ENCODE data around the gene HIVEP3. TPM values are rescaled to one million over a fixed set of nuclear protein-coding genes. Genes with fewer than 3 reads are reported as not detected.

The HIVEP3 gene
- total and polyA plus RNA-seq, 4 donors: 7.0 to 14.7 (median 8.8) TPM

GRCh38 chr1:41675401-41675800 is 243.3 kb downstream of the HIVEP3 start:
- Histone ChIP-seq H3K9me3 (ENCODE audit: control insufficient read depth in 4 of 4, insufficient read depth in 3 of 4, low read length in 3 of 4) (no peaks in the 10 kb centered on the region), H3K4me1 (ENCODE audit: control insufficient read depth in 5 of 5, insufficient read depth in 5 of 5, low read length in 5 of 5) (peaks cover 0 to 20% (median 9%) of the 10 kb centered on the region in 5 donors), H3K27ac (ENCODE audit: low read depth in 1 of 2, low read length in 1 of 2) (no peak overlapping the region), H3K36me3 (ENCODE audit: control insufficient read depth in 4 of 4, insufficient read depth in 4 of 4, low read length in 4 of 4) (no peaks in the 10 kb centered on the region), H3K4me3 (no peak overlapping the region), H3K27me3 (ENCODE audit: control insufficient read depth in 3 of 3, insufficient read depth in 3 of 3, low read length in 2 of 3) (no peaks in the 10 kb centered on the region), H3K9ac (ENCODE audit: insufficient read depth in 1 of 2, low read length in 2 of 2) (no peak overlapping the region)
- TF ChIP-seq CTCF (IDR thresholded peaks at IDR 0.05; ENCODE audit: control extremely low read depth, extremely low read depth): no peak
- DNase-seq (no peak), ATAC-seq (ENCODE audit: insufficient read depth, low FRiP score) (no peak)
- 90 to 92% methylated on average over 1 of the region's 1 CpG for WGBS, 2 donors

GRCh38 chr1:41674522-41674921 is 244.2 kb downstream of the HIVEP3 start:
- Histone ChIP-seq H3K9me3 (ENCODE audit: control insufficient read depth in 4 of 4, insufficient read depth in 3 of 4, low read length in 3 of 4) (no peaks in the 10 kb centered on the region), H3K27me3 (ENCODE audit: control insufficient read depth in 3 of 3, insufficient read depth in 3 of 3, low read length in 2 of 3) (no peaks in the 10 kb centered on the region), H3K9ac (ENCODE audit: insufficient read depth in 1 of 2, low read length in 2 of 2) (no peak overlapping the region), H3K4me1 (ENCODE audit: control insufficient read depth in 5 of 5, insufficient read depth in 5 of 5, low read length in 5 of 5) (peaks cover 0 to 20% (median 9%) of the 10 kb centered on the region in 5 donors), H3K4me3 (no peak overlapping the region), H3K27ac (ENCODE audit: low read depth in 1 of 2, low read length in 1 of 2) (no peak overlapping the region), H3K36me3 (ENCODE audit: control insufficient read depth in 4 of 4, insufficient read depth in 4 of 4, low read length in 4 of 4) (no peaks in the 10 kb centered on the region)
- TF ChIP-seq CTCF (IDR thresholded peaks at IDR 0.05; ENCODE audit: control extremely low read depth, extremely low read depth): no peak
- DNase-seq (no peak), ATAC-seq (ENCODE audit: insufficient read depth, low FRiP score) (no peak)
- WGBS, 2 donors: 91 to 93% methylated on average over 10 of the region's 10 CpGs

GRCh38 chr1:41673806-41674205 is 244.9 kb downstream of the HIVEP3 start:
- no peak overlapping the region for H3K9ac ChIP-seq (ENCODE audit: insufficient read depth in 1 of 2, low read length in 2 of 2)
- TF ChIP-seq CTCF (IDR thresholded peaks at IDR 0.05; ENCODE audit: control extremely low read depth, extremely low read depth): no peak
- H3K4me3 ChIP-seq: no peak overlapping the region
- WGBS, 2 donors: 37 to 54% methylated on average over 9 of the region's 9 CpGs
- no peaks in the 10 kb centered on the region for H3K27me3 ChIP-seq (ENCODE audit: control insufficient read depth in 3 of 3, insufficient read depth in 3 of 3, low read length in 2 of 3)
- H3K4me1 ChIP-seq (ENCODE audit: control insufficient read depth in 5 of 5, insufficient read depth in 5 of 5, low read length in 5 of 5): peaks cover 0 to 20% (median 9%) of the 10 kb centered on the region in 5 donors
- no peak overlapping the region for H3K27ac ChIP-seq (ENCODE audit: low read depth in 1 of 2, low read length in 1 of 2)
- DNase-seq (no peak), ATAC-seq (ENCODE audit: insufficient read depth, low FRiP score) (no peak)
- no peaks in the 10 kb centered on the region for H3K9me3 ChIP-seq (ENCODE audit: control insufficient read depth in 4 of 4, insufficient read depth in 3 of 4, low read length in 3 of 4)
- H3K36me3 ChIP-seq (ENCODE audit: control insufficient read depth in 4 of 4, insufficient read depth in 4 of 4, low read length in 4 of 4): no peaks in the 10 kb centered on the region

DNA sequence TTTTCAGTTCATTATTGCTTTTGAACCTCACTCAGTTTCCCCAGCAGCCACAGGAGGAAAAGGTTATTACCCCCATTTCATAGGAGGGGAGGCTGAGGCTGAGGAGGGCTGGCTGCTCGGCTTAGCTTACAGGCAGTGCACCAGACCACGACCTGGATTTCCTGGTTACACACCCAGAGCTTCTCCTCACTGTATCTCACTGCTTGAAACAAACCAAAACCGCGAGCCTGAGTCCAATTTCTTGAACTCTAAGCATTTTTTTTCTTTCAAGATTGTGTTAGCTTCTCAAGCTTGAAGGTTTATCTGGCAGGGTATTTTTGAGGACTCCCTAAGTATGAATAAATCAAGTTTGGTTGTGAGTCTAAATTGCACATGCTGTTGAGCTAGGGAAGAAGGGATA is 245.3 kb downstream of the HIVEP3 start:
- H3K4me1 ChIP-seq (ENCODE audit: control insufficient read depth in 5 of 5, insufficient read depth in 5 of 5, low read length in 5 of 5): peaks cover 0 to 20% (median 9%) of the 10 kb centered on the region in 5 donors
- H3K4me3 ChIP-seq: no peak overlapping the region
- H3K9ac ChIP-seq (ENCODE audit: insufficient read depth in 1 of 2, low read length in 2 of 2): no peak overlapping the region
- no peaks in the 10 kb centered on the region for H3K9me3 ChIP-seq (ENCODE audit: control insufficient read depth in 4 of 4, insufficient read depth in 3 of 4, low read length in 3 of 4)
- no peak for TF ChIP-seq CTCF (IDR thresholded peaks at IDR 0.05; ENCODE audit: control extremely low read depth, extremely low read depth)
- no peaks in the 10 kb centered on the region for H3K27me3 ChIP-seq (ENCODE audit: control insufficient read depth in 3 of 3, insufficient read depth in 3 of 3, low read length in 2 of 3)
- 16 to 38% methylated on average over 4 of the region's 4 CpGs for WGBS, 2 donors
- no peak for DNase-seq
- no peak for ATAC-seq (ENCODE audit: insufficient read depth, low FRiP score)
- H3K36me3 ChIP-seq (ENCODE audit: control insufficient read depth in 4 of 4, insufficient read depth in 4 of 4, low read length in 4 of 4): no peaks in the 10 kb centered on the region
- no peak overlapping the region for H3K27ac ChIP-seq (ENCODE audit: low read depth in 1 of 2, low read length in 1 of 2)
